Hematopoietic multipotent progenitor cell (in vitro differentiated cells): Measurements from ENCODE around the gene ARHGDIG. TPM values are rescaled to one million over a fixed set of nuclear protein-coding genes. Genes with fewer than 3 reads are reported as not detected.

ENCODE experiments used
- DNase-seq, 3 donors: peaks; one replicate each; pipeline ENCODE4 v3.0.0-alpha.2; 2011 to 2015; ENCODE audit warnings: low read depth in 2 of 3, low spot score in 2 of 3
- total RNA-seq: library from RNA; depleted of rRNA; stranded (reverse); fragments of >200 nt; gene quantifications from one replicate; pipeline ENCODE4 v1.2.3, GENCODE V29; 2012

ARHGDIG gene
- total RNA-seq, 1 donor = 0.27 TPM

DNA sequence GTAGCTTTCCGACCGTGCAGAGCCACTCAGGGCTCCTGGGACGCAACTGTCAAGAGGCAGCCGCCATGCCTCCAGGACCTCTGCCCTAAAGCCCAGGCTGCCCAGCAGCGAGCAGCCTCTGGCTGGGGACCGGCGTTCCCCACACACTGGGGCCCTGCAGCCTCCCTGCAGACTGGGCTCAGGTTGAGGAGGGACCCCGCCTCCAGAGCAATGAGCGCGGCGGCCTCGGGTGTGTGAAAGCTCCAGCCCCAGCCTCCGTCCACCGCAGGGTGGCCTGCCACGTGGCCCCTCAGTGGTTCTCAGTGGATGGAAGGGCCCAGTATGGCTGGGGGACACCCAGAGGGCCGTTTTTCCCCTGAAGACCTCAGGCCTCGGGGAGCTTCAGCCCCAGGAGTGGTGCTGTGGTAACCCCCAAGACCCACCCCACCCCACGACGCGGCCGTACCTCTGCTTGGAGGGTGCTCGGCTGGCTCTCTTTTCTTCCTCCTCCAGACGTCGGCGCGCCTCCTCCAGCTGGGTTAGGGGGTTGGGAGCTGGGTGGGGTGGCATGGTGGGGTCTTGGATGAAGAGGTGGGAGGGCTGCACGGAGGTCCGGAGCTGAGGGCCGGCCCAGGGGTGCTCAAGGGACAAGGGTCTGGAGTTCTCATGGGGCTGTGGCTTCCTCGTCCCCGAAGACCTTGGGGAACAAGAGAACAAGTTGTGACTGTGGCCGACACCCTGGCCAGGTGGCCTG, 12.8 kb downstream of the ARHGDIG start:
- no peak for DNase-seq

DNA sequence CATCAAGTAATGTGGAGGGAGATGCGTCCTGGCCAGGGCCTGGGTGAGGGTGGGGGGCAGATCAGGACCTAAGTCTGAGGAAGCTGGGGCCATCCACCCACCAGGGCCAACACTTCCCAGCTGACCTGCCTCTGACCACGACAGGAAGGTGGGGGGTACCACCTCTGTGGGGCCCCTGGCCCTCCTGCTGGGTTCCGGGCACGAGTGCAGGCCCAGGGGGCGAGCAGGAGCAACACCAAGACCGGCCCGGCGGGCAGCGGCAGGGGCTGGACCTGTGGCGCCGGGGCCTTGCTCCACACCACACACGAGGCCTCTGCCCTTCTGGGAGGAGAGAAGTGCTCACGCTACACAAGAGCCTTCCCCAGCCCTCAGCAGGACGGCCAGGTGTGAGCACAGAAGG, 15.9 kb downstream of the ARHGDIG start:
- DNase-seq = no peak

DNA sequence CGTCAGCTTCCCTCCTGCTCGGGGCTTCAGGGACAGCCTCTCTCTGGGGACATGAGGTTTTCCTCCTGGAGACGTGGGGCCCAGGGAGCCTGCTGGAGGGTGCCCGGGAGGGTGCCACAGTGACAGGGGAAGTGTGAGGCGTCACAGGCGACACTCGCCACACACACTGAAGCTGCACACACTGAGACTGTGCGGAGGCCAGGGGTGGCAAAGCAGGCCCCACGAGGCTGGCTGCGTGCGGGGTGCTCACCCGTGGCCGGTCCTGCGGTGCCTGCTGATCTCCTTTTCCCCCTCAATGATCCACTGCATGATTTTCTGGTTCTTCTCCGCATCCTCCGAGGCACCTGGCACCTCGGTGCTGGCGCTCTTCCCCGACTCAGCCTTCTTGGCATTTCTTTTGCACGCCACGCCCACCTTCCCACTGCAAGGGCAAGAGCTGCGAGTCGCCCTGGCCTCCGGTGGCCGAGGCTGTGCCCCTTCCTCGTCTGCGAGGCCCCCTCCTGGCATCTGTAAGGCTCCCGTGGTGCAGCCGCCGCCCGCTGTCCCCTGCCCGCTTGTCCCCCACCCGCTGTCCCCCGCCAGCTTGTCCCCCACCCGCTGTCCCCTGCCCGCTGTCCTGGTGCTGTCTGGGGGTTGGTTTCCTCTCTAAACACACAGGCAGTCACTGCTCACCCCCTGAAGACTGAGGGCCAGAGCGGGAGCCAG, 16.6 kb downstream of the ARHGDIG start:
- DNase-seq = no peak

DNA sequence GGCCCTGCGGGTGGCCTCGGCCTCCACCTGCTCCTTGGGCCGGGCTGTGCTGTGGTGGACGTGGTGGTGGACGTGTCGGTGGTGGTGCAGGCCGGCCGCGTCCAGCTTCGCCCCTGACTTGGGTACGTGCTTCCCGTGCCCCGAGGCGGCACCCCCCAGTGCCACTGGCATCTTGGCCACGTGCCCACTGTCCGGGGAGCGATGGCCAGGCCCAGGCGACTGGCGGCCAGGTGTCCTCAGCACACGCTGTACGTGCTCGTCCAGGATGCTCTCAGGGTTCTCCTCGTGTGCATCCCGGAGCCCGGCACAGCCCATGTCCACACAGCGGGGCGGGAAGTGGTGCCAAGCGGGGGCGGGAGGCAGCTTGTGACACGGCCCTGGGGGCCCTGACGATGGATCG, 17.4 kb downstream of the ARHGDIG start:
- no peak for DNase-seq

DNA sequence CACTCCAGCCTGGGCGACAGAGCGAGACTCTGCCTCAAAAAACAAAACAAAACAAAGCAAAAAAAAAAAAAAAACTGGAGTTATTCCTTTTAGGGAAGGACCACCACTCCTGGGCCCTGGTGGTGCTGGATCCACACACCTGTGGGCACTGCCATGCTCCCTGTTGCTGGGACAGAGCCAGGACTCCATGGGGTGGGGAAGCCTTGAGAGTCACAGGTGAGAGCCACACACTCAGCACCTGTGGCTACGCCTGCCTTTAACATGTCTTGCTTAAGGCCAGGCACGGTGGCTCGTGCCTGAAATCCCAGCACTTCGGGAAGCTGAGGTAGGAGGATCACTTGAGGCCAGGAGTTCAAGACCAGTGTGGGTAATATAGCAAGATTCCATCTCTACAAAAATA, 20.8 kb downstream of the ARHGDIG start:
- DNase-seq = no peak

DNA sequence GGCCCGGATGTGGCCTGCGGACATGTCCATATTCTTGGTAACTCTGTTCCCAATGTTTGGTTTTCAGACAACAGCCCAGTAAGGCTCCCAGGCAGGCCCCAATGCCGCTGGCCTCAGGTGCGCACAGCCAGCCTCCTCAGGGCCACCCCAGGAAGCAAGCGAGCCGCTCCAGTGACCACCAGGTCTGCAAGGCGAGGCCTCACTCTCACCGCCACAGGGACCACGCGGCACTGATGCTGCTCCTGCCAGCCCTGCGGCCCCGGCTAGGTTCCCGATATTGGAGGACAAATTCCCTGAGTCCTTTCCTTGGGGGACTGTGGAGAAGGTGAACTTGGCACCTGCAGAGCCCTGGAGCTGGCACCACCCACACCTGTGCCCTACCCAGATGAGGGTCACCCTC, 21.6 kb downstream of the ARHGDIG start:
- no peak for DNase-seq

DNA sequence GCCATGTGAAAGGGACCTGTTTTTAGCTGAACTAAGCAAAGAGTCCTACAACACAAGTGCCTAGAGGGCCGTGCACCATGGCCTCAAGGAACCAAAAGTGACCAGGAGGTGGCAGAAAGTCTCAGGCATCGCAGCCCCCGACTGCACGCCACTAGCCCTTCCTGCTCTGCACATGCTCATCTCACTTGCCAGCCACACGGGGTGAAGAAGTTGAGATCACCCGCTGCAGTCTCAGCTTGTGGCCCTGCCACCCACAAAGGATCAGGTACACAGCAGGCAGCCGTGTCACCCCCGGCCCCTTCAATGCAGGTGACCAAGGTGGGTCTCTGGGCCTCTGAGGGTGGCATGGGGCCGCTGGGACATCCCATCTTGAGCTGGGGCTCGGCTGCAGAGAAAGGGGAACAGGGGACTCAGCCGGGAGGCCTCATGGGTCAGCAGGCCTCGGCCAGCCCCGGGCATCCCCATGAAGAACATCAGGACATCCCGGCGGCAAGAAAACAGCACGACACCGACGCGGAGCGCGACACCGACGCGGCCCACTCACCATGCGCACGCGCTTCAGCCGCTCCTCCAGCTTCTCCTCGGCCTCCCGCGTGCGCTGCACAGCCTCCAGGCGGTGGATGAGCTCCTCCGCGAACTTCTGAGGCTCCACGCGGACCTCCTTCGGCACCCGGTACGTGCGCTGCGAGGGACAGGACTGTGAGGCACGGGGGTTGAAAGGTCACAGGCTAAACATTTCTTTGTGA, 23.5 kb downstream of the ARHGDIG start:
- DNase-seq = peak in 1 of 3 donors; percentile 73

DNA sequence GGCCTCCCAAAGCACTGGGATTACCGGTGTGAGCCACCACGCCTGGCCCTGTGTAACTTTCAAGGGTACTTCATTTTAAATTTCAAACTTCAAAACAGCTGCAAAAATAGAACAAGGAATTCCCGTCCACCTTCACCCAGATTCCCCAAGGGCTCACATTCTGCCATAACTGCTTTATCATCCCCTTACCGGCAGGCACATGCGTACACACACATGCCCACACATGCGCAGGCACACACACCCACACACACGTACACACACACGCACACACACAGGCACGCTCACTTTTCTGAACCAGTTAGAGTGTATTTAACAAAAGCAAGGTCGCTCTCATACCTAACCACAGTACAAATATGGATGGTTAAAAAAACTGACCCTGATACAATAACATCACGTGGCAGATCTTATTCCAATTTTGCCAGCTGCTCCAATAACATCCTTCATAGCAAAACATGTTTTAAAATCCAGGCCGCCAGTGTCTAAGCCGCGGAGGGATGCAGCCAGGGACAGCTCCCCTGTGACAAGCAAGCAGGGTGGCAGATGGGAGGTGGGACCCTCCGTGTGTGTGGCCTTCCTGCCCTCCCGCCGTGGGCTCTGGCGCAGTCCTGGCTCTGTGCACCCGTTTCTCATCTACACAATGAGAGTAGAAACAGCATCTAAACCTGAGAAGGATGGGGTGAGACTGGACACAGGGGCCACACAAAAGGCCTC, 25.7 kb downstream of the ARHGDIG start:
- DNase-seq = no peak

DNA sequence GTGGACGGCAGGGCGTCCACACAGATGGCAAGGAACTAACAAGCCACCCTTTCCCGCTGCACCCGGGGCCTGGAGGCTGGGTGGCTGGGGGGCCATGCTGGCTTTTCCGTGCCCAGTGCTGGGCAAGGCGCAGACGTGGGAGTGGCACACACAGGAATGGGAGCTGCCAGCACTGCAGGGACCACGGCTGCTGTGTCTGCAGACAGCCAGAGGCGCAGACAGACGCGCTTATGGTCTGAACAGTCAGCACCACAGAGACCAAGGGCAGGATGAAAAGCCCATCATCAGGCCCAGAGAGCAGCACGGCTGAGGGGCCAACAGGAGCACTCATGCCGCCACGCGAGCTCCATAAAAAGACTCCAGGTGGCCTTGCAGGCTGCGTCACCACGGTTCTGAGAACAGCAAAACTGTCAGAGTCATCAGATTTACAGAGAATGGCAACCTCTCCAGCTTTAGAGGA, 26.6 kb downstream of the ARHGDIG start:
- DNase-seq = no peak

DNA sequence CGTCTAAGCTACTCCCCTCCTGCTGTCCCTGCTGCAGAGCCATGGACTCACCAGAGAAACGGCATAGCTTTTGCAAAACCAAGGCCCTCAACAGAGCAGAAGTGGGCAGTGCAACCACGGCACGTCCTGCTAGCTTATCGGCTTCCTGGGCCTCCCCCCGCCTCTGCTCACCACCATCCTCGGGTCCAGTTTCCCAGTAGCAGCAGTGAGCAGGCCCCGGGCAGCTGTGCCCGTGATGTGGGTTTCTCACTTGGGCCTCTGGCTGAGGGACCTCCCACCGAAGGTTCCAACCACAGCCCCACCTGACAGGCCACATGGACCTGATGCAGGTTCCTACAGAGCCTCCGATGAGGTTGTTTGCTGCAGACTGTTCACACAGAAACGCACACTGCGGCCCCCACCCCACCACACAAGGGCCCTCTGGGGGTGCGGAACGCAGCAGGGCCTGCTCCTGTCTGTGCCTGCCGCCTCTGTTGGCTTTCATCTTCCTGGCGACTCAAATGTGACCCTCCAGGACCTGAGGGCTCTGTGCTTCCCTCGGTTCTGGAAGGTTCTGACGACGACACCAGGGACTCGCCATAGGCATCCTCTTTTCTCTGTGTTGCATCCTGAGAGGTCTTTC, 27.4 kb downstream of the ARHGDIG start:
- no peak for DNase-seq

DNA sequence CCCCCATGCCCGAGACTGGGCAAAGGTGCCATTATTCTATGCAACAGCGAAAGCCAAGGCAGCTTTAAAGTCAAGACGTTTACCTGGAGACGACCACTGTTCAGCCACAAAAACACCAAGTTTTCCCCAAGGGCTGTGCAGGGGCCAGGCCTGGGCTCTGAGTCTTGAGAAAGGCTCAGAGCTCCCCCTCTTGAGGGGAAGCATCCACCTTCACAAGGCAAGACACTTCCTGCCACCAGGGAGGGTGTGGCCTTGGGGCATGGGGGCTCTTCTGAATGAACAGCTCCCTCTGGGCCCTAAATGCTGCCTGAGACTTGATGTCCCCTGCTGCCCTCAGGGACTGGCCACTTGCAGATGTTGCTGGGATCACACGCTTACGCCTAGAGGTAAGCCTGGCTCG, 29.1 kb downstream of the ARHGDIG start:
- DNase-seq = peak in 1 of 3 donors; percentile 32

DNA sequence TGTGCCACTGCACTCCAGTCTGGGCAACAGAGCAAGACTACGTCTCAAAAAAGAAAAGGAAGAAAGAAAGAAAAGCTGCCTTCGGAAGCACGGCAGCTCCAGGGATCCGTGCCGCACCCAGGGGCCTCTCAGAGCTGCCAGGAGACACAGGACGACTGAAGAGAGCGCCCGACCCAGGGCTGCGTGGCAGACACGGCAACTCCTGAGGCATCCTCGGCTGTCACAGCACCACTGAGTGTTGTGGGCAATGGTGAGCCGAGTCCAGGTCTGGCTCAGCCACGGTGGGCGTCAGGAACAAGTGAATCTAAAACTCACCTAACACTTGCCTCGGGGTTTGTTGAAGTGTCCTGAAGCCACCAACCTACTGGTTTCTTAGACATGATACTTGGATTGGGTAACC, 31.3 kb downstream of the ARHGDIG start:
- no peak for DNase-seq

DNA sequence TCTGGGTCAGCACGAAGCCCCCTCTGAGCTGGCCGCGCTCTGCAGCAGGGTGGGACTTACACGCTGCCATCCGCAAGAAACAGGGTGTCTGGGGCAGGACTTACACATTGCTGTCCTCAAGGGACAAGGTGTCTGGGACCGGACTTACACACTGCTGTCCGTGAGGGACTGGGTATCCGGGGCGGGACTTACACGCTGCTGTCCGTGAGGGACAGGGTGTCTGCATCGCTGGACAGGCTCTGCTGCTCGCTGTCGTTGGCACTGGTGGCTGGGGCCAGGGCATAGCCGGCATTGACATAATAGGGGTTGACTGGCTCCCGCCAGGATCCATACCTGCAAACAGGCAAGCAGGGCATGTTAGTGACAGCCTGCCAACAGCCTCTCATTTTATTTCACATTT, 34.0 kb downstream of the ARHGDIG start:
- no peak for DNase-seq

DNA sequence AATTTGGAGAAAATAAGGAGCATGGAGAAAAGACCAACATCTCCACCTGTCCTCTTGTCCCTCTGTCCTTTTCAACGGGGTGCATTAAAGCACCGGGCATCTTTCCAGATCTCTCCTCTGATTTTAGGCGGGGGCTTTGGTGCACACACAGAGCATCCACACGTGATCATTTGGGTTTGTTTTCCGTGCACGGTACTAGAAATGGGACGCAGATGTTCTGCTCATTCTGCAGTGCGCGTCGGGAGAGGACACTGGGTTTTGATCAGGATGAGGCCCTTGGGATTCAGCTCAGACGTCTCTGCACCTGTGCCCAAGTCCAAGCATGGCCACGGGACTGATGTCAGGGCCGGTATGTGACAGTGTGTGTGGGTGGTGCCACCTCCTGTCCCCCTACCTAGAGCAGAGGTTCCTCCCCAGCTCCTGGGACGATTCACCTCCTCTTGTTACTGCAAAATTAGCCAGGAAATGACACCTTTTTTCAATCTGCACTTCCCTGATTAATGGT, 34.5 kb downstream of the ARHGDIG start:
- no peak for DNase-seq

DNA sequence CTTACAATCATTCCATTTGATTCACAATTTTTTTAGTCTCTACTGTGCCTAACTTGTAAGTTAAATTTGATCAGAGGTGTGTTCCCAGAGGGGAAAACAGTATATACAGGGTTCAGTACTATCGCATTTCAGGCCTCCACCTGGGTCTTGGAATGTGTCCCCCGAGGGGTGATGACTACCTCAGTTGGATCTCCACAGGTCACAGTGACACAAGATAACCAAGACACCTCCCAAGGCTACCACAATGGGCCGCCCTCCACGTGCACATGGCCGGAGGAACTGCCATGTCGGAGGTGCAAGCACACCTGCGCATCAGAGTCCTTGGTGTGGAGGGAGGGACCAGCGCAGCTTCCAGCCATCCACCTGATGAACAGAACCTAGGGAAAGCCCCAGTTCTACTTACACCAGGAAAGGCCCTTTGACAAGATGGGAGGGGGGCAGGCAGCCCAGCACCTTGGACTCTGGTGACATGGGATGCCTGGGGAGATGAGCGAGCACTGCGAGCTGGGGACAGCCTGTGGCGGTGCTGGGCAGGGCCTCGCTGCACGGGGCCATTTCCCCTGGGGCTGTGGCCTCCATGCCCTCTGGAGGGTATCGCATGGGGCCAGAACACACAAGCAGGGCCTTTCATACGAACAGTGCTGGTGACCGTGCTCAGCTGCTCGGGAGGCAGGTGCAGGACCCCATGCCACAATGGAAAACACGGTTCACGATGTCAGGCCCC, 36.5 kb downstream of the ARHGDIG start:
- DNase-seq = no peak

DNA sequence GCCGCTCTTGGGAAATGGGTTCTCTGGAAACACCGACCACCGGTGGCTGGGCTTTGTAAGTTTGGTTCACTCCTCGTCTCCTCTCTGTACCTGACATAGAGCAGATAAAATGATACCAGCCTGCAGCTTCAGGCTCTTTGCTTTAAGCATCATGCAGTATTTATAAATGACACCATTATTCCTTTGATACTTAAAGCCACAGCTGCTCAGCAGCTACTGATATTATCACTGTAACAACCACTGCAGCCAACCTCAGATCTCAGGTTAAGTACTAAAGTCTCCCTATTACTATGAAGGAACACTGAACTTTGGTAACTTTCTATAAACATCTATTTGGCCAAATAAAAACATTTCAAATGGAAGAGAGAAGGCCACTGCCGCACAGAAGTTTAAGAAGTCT, 37.2 kb downstream of the ARHGDIG start:
- DNase-seq = no peak

DNA sequence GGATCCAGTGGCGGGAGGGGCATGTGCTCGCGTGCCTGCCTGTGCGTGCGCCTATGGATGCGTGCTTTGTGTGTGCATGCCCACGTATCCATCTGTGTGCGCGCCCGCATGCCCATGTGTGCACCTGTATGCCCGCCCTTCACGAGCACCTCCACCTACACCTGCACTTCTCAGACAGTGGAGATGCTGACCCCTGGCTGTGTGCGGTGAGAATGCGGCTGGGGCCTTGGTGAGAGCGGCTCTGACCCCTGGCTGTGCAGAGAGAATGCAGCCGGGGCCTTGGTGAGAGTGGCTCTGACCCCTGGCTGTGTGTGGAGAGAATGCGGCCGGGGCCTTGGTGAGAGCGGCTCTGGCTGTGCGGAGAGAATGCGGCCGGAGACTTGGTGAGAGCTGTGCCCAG, 38.2 kb downstream of the ARHGDIG start:
- DNase-seq = no peak

DNA sequence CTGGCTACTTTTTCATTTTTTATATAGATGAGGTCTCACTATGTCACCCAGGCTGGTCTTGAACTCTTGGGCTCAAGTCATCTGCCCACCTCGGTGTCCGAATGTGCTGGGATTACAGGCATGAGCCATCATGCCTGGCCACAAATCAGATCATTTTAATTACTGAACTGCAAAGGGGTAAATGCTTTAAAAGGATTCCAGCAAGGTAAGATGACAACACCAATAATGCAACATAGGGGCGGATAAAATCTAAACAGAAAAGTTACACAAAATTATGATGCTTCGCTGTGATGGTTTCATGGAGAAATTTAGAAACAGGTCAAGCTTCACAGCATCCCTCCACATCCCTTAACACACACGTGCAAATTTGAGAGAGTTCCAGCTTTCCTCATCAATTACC, 39.8 kb downstream of the ARHGDIG start:
- no peak for DNase-seq

DNA sequence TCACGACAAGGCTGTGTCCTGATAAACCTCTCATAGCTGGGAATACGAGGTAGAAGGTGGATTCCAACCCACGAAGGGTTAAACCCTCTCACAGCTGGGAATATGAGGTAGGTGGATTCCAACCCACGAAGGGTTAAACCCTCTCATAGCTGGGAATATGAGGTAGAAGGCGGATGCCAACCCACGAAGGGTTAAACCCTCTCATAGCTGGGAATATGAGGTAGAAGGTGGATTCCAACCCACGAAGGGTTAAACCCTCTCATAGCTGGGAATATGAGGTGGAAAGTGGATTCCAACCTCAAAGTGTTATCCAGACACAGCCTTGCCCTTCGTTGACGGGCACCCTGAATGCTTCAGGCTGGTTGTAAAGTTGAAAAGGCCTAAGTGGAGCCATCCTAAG, 41.1 kb downstream of the ARHGDIG start:
- DNase-seq = no peak
